Tibial nerve (tissue), 4 donors: ENCODE data around the gene RAD23A.

Experiments used
- EP300 ChIP-seq, 2 donors: sonication (generic); formaldehyde crosslinking; IDR thresholded peaks; one replicate each; pipeline ENCODE4 v1.6.1; 2017; ENCODE audit warnings: antibody characterized with exemption in 2 of 2, mild to moderate bottlenecking in 1 of 2
- TF ChIP-seq, protein P1 (sequence below), 5 experiments: fragments of 200-600 bp in 3 of 5; fragments of 450-650 bp in 2 of 5; sonication (generic) in 3 of 5; IDR thresholded peaks; one replicate each; pipeline ENCODE4 v1.5.1; 2016 to 2019; ENCODE audit warnings: antibody characterized with exemption in 5 of 5, mild to moderate bottlenecking in 3 of 5, moderate library complexity in 2 of 5

DNA sequence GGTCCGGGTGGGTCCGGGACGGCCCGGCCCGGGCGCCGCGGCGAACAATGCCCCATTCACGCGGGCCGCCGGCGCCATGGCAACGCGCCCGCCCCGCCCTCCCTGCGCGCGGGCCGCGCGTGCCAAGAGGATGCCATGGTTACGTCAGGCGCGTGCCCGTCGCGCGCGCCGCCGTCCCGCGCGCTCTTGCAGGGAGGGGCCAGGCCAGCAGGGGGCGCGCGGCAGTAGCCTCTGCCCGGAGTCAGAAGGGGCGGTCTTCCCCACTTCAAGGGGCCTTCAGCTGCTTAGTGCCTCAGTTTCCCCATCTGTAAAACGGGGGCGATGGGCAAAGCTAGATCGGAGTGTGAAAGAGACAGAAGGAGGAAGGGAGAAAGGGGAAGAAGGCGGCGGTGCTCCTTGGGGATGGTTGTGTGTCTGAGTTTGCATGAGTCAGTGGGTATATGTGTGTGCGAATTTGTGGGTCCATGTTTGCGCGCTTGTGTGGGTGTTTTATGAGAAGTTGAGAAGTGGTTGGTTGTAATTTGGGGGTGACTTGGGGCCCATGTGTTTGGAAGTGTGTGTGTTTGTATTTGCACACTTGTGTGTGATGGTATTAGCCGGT, 38.0 kb downstream of the RAD23A start:
- TF ChIP-seq, protein P1, sequence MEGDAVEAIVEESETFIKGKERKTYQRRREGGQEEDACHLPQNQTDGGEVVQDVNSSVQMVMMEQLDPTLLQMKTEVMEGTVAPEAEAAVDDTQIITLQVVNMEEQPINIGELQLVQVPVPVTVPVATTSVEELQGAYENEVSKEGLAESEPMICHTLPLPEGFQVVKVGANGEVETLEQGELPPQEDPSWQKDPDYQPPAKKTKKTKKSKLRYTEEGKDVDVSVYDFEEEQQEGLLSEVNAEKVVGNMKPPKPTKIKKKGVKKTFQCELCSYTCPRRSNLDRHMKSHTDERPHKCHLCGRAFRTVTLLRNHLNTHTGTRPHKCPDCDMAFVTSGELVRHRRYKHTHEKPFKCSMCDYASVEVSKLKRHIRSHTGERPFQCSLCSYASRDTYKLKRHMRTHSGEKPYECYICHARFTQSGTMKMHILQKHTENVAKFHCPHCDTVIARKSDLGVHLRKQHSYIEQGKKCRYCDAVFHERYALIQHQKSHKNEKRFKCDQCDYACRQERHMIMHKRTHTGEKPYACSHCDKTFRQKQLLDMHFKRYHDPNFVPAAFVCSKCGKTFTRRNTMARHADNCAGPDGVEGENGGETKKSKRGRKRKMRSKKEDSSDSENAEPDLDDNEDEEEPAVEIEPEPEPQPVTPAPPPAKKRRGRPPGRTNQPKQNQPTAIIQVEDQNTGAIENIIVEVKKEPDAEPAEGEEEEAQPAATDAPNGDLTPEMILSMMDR (IDR thresholded peaks at IDR 0.05): peak; percentile 91 to 100 (median 99)
- TF ChIP-seq EP300 (IDR thresholded peaks at IDR 0.05): peak in 1 of 2 donors; percentile 61
